Measurements from ENCODE around the gene SCG3. TPM values are rescaled to one million over a fixed set of nuclear protein-coding genes. Genes with fewer than 3 reads are reported as not detected.

The SCG3 gene
- total and polyA plus RNA-seq, 4 donors: 0.14 to 1.3 (median 0.26) TPM

DNA sequence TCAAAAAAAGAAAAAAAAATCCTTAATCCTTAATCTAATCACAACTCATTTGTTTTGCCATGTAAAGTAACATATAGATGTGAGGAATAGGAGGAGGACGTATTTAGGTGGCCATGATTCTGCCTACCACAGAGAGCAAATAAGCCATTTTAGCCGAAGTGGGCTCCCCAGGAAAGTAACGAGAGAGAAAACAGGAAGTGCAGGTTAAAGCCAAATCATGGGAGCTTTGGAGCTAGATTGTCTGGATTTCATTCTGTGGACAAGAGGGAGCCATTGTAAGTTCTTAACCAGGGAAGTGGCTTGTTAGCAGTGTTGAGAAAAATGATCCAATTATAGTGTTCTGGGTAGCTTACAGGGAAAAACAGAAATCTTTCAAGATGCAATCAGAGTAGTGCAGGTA is 79.5 kb downstream of the SCG3 start:
- Histone ChIP-seq H3K4me1 (ENCODE audit: control insufficient read depth in 5 of 5, insufficient read depth in 5 of 5, low read length in 5 of 5) (peaks cover 4 to 18% (median 7%) of the 10 kb centered on the region in 5 donors), H3K36me3 (ENCODE audit: control insufficient read depth in 4 of 4, insufficient read depth in 4 of 4, low read length in 4 of 4) (no peaks in the 10 kb centered on the region), H3K27me3 (ENCODE audit: control insufficient read depth in 3 of 3, insufficient read depth in 3 of 3, low read length in 2 of 3) (no peaks in the 10 kb centered on the region), H3K9me3 (ENCODE audit: control insufficient read depth in 4 of 4, insufficient read depth in 3 of 4, low read length in 3 of 4) (no peaks in the 10 kb centered on the region), H3K27ac (ENCODE audit: low read depth in 1 of 2, low read length in 1 of 2) (no peak overlapping the region), H3K9ac (ENCODE audit: insufficient read depth in 1 of 2, low read length in 2 of 2) (no peak overlapping the region), H3K4me3 (no peak overlapping the region)
- 38 to 43% methylated on average over 3 of the region's 3 CpGs for WGBS, 2 donors
- DNase-seq: no peak
- TF ChIP-seq, protein P1, sequence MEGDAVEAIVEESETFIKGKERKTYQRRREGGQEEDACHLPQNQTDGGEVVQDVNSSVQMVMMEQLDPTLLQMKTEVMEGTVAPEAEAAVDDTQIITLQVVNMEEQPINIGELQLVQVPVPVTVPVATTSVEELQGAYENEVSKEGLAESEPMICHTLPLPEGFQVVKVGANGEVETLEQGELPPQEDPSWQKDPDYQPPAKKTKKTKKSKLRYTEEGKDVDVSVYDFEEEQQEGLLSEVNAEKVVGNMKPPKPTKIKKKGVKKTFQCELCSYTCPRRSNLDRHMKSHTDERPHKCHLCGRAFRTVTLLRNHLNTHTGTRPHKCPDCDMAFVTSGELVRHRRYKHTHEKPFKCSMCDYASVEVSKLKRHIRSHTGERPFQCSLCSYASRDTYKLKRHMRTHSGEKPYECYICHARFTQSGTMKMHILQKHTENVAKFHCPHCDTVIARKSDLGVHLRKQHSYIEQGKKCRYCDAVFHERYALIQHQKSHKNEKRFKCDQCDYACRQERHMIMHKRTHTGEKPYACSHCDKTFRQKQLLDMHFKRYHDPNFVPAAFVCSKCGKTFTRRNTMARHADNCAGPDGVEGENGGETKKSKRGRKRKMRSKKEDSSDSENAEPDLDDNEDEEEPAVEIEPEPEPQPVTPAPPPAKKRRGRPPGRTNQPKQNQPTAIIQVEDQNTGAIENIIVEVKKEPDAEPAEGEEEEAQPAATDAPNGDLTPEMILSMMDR (IDR thresholded peaks at IDR 0.05; ENCODE audit: control extremely low read depth, extremely low read depth): no peak
- no peak for ATAC-seq (ENCODE audit: insufficient read depth, low FRiP score)

DNA sequence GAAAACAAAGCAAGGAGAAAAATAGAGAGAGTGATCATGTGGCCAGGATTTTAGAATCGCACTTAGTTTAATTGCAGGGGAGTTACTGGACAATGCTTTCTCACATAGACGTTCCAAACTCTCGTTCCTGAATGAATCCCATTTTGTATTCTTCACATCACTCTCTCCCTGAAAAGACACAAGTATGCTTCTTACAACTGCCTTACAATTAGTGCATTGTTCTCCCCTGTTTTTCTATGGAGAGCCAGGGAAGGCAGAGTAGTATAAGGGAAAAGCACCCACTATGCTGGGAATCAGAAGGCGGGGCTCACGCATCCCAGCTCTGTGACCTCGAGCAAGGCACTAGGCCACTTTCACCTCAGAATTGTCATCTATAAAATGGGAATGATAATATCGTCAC is 84.4 kb downstream of the SCG3 start:
- no peak for ATAC-seq (ENCODE audit: insufficient read depth, low FRiP score)
- Histone ChIP-seq H3K27ac (ENCODE audit: low read depth in 1 of 2, low read length in 1 of 2) (no peak overlapping the region), H3K4me3 (no peak overlapping the region), H3K9ac (ENCODE audit: insufficient read depth in 1 of 2, low read length in 2 of 2) (no peak overlapping the region), H3K9me3 (ENCODE audit: control insufficient read depth in 4 of 4, insufficient read depth in 3 of 4, low read length in 3 of 4) (no peaks in the 10 kb centered on the region), H3K27me3 (ENCODE audit: control insufficient read depth in 3 of 3, insufficient read depth in 3 of 3, low read length in 2 of 3) (no peaks in the 10 kb centered on the region), H3K4me1 (ENCODE audit: control insufficient read depth in 5 of 5, insufficient read depth in 5 of 5, low read length in 5 of 5) (peaks cover 0 to 6% (median 0%) of the 10 kb centered on the region in 5 donors), H3K36me3 (ENCODE audit: control insufficient read depth in 4 of 4, insufficient read depth in 4 of 4, low read length in 4 of 4) (peaks cover 0 to 4% (median 0%) of the 10 kb centered on the region in 4 donors)
- 90 to 95% methylated on average over 7 of the region's 7 CpGs for WGBS, 2 donors
- DNase-seq: no peak
- TF ChIP-seq, protein P1 (IDR thresholded peaks at IDR 0.05; ENCODE audit: control extremely low read depth, extremely low read depth): no peak

DNA sequence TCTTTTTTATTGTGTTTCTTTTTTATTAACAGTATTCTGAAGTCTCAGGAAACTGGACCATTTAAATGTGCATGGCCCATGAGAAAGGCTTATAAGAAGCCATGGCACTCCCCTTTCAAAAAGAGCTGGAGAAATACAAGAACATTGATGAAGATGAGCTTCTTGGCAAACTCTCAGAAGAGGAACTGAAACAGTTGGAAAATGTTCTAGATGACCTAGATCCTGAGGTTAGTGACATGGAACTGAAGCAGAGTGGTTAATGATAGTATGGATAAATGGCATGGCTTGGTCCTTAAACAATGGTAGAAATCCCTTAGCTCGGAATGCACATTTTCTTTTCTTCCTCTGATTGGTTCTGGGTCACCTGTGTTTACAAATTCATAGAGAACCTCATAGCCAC is 85.0 kb downstream of the SCG3 start:
- no peak overlapping the region for H3K4me3 ChIP-seq
- H3K36me3 ChIP-seq (ENCODE audit: control insufficient read depth in 4 of 4, insufficient read depth in 4 of 4, low read length in 4 of 4): peaks cover 0 to 4% (median 0%) of the 10 kb centered on the region in 4 donors
- DNase-seq (no peak), ATAC-seq (ENCODE audit: insufficient read depth, low FRiP score) (no peak)
- 98 to 100% methylated on average over 1 of the region's 1 CpG for whole genome bisulfite sequencing, 2 donors
- H3K4me1 ChIP-seq (ENCODE audit: control insufficient read depth in 5 of 5, insufficient read depth in 5 of 5, low read length in 5 of 5): peaks cover 0 to 6% (median 0%) of the 10 kb centered on the region in 5 donors
- H3K27ac ChIP-seq (ENCODE audit: low read depth in 1 of 2, low read length in 1 of 2): no peak overlapping the region
- no peaks in the 10 kb centered on the region for H3K27me3 ChIP-seq (ENCODE audit: control insufficient read depth in 3 of 3, insufficient read depth in 3 of 3, low read length in 2 of 3)
- H3K9ac ChIP-seq (ENCODE audit: insufficient read depth in 1 of 2, low read length in 2 of 2): no peak overlapping the region
- TF ChIP-seq, protein P1 (IDR thresholded peaks at IDR 0.05; ENCODE audit: control extremely low read depth, extremely low read depth): no peak
- no peaks in the 10 kb centered on the region for H3K9me3 ChIP-seq (ENCODE audit: control insufficient read depth in 4 of 4, insufficient read depth in 3 of 4, low read length in 3 of 4)

DNA sequence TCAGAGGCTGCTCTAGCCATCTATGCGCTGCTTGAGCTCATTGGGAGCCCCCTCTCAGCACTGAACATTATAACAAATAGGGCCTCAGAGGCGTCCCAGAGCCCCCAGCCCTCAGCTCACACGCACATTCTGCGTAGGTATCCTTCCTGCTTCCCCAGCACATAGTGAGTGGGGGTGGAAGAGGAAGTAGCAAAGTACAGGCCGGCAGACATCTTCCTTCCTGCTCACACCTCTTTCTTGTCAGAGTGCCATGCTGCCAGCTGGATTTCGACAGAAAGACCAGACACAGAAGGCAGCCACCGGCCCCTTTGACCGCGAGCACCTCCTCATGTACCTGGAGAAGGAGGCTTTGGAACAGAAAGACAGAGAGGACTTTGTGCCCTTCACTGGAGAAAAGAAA is 86.7 kb downstream of the SCG3 start:
- ATAC-seq (ENCODE audit: insufficient read depth, low FRiP score): no peak
- no peaks in the 10 kb centered on the region for H3K9me3 ChIP-seq (ENCODE audit: control insufficient read depth in 4 of 4, insufficient read depth in 3 of 4, low read length in 3 of 4)
- H3K4me3 ChIP-seq: no peak overlapping the region
- TF ChIP-seq, protein P1 (IDR thresholded peaks at IDR 0.05; ENCODE audit: control extremely low read depth, extremely low read depth): no peak
- H3K4me1 ChIP-seq (ENCODE audit: control insufficient read depth in 5 of 5, insufficient read depth in 5 of 5, low read length in 5 of 5): peaks cover 0 to 6% (median 0%) of the 10 kb centered on the region in 5 donors
- H3K36me3 ChIP-seq (ENCODE audit: control insufficient read depth in 4 of 4, insufficient read depth in 4 of 4, low read length in 4 of 4): peaks cover 0 to 4% (median 0%) of the 10 kb centered on the region in 4 donors
- peak in 2 of 3 donors; percentile 11 to 32 for DNase-seq
- H3K9ac ChIP-seq (ENCODE audit: insufficient read depth in 1 of 2, low read length in 2 of 2): no peak overlapping the region
- WGBS, 2 donors: 23 to 49% methylated on average over 9 of the region's 9 CpGs
- no peaks in the 10 kb centered on the region for H3K27me3 ChIP-seq (ENCODE audit: control insufficient read depth in 3 of 3, insufficient read depth in 3 of 3, low read length in 2 of 3)
- H3K27ac ChIP-seq (ENCODE audit: low read depth in 1 of 2, low read length in 1 of 2): peak overlapping the region in 1 of 2 donors; percentile 55

Measured in lung (tissue), 12 donors.